Measurements from ENCODE around the gene PACRG.

DNA sequence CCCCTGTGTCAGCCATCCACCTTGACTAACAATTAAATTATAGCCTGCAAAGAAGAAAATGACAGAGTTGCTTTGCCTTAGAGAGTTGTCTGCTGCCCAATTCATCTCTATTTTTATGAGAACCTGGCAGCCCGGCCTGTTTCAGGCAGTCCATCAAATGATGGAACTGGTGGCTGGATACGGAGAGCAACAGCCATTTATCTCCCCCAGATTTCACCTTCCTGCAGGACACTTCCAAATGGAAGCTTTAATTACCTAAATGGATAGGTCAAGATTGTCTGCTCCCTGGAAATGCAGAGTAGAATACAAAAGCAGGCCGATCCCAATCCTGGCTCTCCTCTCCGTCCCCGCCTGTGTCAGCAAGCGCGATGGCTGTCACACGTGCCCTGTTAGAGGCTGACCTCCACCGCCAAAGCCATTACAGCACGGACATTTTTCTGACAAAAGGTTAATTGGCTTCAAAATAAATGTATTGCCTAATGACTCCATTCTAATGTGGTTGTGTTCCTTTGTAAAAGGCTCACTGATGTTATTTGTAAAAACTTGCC lies 86.7 kb downstream of the PACRG start:
- TF ChIP-seq EP300 (IDR thresholded peaks at IDR 0.05) (no peak), POLR2A (IDR thresholded peaks at IDR 0.05) (no peak)
- TF ChIP-seq, protein P1, sequence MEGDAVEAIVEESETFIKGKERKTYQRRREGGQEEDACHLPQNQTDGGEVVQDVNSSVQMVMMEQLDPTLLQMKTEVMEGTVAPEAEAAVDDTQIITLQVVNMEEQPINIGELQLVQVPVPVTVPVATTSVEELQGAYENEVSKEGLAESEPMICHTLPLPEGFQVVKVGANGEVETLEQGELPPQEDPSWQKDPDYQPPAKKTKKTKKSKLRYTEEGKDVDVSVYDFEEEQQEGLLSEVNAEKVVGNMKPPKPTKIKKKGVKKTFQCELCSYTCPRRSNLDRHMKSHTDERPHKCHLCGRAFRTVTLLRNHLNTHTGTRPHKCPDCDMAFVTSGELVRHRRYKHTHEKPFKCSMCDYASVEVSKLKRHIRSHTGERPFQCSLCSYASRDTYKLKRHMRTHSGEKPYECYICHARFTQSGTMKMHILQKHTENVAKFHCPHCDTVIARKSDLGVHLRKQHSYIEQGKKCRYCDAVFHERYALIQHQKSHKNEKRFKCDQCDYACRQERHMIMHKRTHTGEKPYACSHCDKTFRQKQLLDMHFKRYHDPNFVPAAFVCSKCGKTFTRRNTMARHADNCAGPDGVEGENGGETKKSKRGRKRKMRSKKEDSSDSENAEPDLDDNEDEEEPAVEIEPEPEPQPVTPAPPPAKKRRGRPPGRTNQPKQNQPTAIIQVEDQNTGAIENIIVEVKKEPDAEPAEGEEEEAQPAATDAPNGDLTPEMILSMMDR (IDR thresholded peaks at IDR 0.05): no peak
